Endometrial microvascular endothelial cells (primary cell): ENCODE results near the gene APOL3. TPM values are rescaled to one million over a fixed set of nuclear protein-coding genes. Genes with fewer than 3 reads are reported as not detected.
"Not testable (repeated sequence)": the region's sequence is repeated elsewhere in the genome, so short reads cannot be mapped to it uniquely, and the experiment has no call there.

ENCODE experiments used
- in situ Hi-C: cut with HindIII; loops from 2 replicates; pipeline ENCODE4 v1.10.0; 2017; ENCODE audit warnings: low sequenced_read_pairs, low pct_unique_long_range_greater_than_20kb; ENCODE audit errors: inconsistent ontology term
- total RNA-seq: library from RNA; depleted of rRNA; stranded (reverse); fragments of >200 nt; gene quantifications from one replicate; pipeline ENCODE4 v1.2.3, GENCODE V29; 2015; ENCODE audit errors: inconsistent ontology term

The APOL3 gene
- total RNA-seq, 1 donor from 2014 or later: 68.8 TPM

DNA sequence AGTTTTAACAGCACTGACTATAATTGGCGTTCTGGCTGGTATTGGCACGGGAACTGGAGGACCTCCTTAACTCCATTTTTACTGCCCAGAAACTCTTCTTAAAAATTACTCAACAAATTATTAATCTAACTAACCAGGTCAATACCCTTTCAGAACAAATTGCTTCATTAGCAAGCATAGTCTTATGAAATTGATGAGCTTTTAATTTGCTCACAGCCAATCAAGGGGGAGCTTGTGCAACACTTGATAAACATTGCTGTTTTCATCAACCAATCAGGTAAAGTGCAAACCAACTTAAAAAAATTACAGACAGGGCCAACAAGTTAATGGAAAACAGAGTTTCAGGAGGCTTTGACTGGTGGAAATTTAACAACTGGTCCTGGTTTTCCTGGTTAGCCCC is 4.6 kb upstream of the APOL3 start:
- in situ Hi-C loops: no loop called here

DNA sequence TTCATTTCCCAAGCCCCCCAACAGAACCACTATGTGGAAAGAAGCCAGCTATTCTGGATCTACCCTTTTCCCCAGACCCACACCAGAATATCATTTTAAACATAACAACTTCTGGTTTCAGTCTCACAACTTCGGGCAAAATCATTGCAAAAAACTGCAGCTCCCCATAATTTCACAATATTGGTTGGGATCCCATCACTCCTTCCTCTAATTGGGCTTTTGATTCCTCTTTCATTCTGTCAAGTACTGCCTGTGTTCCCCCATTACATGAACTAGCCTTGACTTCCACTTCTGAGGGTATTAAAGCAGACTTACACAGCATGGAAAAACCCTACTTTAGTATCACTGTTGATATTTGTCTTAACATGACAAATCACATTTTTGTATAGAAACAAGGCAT is 4.1 kb upstream of the APOL3 start:
- in situ Hi-C loops: no loop called here

DNA sequence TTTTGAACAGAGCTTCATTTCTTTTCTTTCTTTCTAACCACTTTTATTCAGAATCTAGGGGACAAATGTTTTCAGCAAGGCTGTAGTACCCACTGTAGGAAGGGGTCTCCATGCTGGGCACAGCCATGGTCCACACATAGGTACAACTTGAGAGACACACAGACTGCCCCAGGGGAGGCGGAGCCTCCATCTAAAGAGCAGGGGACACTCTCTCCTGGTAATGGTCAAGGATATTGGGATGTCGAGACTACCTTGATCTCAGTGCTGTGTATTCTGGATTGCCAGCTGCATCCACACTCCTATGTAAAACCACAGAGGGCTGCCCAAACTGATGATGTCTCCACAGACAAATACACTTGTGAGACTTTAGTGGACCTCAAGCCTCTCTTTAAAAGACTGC is 2.9 kb upstream of the APOL3 start:
- in situ Hi-C loops: no loop called here

DNA sequence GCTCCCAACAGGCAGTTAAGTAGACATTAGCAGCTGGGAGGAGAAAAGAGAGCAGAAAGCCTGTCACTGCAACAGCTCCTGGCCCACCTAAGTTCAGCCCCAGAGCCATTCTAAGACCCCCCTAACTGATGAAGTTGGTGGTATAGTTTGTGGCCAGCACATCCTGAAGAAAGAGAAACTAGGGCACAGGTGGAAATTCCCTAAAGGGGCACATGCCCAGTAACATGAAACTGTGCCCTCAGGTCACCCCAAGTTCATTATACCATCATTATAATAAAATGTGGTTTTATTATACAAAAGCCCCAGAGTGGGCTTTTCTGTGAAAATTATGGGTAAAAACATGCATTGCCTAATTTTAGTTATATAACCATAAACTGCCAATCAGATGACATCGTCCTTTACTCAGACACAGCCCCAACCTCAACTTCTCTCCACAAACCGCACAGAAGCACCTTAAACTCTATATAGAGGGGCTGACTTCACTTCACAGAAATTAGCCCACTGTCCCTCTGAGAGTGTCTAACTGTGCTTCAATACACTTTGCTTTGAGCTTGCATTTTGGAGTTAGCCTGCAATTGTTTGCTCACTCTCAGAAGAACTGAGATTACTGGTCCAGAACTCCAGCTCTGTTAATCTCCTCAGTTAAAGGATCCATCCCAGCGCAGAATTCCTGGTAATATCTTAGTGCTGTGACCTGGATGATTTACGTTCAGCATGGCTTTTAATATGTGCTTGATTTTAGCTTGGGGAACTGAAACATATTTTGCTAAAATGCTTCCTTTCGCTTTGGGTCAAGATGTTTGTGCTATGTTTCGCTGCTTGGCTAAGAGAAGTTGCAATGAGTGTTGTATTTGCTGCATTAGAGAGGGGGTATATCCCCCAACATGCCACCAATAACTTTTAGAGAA is 1.8 kb upstream of the APOL3 start:
- in situ Hi-C loops: no loop called here

DNA sequence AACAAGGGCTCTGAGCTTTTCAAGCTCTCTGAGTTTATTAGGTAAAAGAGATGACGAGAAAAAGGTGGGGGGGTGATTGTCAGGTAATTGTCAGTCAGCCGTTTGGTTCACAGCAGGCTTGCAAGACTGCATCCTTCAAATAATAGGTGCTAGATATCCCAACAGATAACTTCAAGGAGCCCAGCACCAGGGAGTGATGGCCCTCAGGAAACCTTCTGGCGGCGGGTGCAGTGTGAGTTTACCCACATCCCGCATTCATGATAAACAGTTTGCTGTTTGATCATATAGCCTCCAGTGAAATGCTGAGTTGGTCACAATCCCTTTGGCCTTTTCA is 1.2 kb upstream of the APOL3 start:
- in situ Hi-C loops: not testable (repeated sequence)

DNA sequence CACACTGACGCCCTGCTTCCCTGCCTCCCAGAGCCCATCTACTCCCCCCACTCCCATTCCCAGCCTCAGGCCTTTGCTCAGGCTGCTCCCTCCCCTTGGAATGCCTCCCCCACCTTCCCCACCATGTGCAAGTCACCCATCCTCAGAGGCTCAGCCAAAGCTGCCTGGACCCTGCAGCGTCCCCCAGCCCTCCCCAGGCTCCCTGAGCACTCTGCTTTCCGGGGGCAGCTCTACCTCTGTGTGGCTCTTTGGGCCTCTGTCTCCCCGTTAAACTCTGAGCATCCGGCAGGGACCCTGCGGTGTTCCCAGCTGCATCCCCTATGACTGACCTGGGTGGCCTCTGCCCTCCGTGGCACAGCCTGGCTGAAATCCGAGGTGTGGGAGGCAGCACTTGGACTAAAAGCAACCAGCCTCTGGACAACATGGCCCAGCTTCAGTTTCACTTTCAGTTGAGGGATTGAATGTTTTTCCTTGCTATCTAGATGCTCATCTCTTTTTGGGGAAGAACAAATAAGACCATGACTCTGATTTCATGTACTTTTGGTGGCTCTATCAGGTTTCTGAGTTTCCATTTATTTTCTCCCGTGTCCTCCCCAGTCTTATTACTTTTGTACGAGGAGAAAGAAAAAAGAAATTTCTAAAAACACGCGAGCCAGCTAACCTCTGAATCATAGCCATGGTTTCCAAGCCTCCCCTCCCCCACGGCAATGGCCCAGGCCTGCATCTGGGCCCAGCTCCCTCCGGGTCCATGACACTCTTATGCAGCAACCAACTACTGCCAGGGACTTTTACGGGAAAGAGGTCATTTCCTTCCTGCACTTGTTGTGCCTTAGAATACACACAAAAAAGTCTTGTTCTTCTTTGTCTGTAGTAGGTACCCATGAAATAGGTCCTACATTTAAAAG is 3.8 kb downstream of the APOL3 start:
- in situ Hi-C loops: no loop called here

DNA sequence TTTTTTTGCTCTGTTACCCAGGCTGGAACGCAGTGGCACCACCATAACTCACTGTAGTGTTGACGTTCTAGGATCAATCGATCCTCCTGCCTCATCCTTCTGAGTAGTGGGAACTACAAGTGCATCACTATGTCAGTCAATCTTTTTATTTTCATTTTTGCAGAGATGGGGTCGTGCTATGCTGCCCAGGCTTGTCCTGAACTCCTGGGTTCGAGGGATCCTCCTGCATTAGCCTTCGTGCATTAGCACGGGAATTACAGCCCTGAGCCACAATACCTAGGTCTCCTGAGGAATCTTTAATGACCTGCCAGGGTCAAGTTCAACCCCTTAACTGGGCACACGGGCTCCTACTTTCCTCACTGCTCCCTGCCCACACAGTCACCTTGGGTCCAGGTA is 4.4 kb downstream of the APOL3 start:
- in situ Hi-C loops: no loop called here

DNA sequence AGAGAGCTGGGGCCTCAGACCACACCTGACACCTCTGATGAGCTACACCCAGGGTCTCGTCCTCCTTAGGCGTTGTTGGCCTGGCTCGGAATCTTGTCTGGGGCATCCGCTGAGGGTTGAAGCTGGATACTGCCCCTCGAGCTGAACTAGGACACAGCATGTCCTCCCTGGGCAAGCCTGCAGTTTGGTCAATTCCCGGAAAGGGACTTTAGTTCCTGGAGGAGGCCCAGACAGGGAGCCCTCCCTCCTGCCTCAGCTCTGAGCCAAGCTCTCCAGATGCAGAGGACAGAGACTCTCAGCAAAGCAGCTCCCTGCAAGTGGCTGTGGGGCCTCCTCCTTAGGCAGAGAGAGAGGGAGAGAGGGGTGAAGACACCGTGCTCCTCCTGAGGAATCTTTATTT is 4.9 kb downstream of the APOL3 start:
- in situ Hi-C loops: no loop called here

DNA sequence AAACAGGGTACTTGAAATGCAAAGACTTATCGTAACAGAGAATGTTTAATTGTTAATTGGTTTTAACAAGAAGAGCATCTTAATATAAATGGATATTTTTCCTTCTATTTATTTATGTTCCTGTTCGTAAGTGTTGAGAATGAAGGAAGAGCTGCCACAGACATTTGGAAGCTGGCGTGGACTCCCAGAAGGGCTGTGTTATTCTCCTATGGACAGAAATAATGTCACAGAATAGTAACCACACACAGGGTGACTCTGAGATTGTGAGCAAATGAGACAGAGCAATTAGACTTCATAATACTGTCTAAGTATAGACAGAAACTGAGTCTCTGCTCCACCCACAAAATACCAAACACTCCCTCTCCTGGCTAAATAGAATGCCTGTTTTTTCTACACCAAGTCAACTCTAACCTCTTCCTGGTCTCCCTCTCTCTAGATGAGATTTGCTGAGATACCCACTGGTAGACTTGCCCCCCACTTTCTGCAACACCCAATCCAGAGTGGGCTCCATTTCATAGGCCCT is 6.1 kb downstream of the APOL3 start:
- in situ Hi-C loops: no loop called here

DNA sequence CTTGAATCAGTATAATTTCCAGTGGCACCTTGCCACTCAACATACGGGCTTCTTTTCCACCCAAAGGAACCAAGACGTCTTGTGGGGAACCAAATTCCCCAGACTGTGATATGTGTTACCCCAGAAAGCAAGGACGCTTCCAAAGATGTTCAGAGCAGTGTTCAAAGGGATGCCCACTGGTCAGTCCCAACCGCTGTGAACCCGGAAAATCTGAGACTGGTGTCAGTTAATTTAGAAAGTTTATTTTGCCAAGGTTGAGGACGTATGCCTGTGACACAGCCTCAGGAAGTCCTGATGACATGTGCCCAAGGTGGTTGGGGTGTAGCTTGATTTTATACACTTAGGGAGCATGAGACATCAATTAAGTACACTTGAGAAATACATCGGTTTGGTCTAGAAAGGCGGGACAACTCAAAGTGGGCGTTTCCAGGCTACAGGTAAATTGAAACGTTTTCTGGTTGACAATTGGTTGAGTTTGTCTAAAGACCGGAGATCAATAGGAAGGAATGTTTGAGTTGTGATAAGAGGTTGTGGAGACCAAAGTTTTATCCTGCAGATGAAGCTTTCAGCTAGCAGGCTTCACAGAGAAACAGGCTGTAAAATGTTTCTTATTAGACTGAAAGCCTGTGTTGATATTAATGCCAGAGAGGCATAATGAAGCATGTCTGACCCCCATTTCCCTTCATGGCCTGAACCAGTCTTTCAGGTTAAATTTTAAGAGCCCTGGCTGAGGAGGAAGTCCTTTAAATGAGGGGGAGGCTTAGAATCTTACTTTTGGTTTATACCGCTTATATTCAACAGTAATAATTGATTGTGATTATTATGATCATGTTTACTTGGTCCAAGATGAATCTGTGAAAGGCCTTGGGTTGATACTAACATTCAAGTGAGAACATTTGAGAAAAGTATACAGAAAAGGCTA is 6.8 kb downstream of the APOL3 start:
- in situ Hi-C loops: no loop called here

DNA sequence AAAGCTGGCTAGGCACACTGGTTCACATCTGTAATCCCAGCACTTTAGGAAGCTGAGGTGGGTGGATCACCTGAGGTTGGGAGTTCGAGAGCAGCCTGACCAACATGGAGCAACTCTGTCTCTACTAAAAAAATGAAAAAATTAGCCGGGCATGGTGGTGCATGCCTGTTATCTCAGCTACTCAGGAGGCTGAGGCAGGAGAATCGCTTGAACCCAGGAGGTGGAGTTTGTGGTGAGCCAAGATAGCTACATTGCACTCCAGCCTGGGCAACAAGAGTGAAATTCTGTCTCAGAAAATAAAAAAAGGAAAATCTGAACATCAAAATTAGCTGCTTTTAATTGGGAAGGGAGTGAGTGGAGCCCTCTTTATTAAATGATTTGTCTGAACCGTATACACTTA is 7.7 kb downstream of the APOL3 start:
- in situ Hi-C loops: not testable (repeated sequence)

DNA sequence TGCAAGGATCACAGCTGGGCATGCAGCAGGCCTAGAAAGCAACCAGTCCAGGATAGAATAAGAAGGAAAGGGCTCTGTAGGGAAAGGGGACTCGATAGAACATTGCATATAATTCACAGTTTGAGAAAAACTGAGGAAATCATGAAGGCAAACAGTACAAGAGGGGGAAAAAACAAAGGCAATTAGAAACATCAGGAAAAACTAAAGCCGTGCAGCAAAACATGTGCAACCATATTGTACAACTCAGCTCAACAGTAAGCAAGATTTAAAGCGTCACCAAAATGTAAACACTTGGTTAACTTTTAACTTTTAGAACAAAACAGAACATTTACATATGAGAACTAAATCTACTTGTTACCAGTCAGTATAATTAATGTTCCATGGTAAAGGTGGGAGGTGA is 8.5 kb downstream of the APOL3 start:
- in situ Hi-C loops: no loop called here

DNA sequence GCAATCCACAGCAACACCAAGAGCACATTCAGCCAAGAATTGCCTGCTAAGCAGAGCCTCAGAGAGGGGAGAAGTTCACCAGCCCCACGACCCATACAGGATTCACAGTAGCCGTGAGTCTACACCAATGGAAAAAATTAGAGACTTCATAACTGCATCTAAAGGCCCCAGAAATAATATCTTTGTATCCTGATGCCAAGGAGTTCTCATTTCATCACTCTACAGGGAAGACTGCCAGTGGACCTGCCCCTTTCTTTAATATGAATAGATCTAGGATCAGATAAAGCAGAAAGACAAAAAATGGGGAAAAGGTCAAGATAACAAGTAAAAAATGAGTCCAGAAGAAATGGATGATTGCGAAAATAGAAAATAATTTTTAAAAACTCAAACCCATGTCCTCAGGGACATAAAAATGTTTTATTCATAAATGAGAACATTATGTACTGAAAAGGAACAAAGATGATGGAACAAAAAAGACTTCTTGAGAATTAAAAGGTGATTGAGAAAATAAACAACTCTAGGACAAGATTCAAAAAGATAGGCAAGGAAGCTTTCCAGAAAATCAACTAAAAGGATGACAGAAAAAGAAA is 9.5 kb downstream of the APOL3 start:
- in situ Hi-C loops: no loop called here

DNA sequence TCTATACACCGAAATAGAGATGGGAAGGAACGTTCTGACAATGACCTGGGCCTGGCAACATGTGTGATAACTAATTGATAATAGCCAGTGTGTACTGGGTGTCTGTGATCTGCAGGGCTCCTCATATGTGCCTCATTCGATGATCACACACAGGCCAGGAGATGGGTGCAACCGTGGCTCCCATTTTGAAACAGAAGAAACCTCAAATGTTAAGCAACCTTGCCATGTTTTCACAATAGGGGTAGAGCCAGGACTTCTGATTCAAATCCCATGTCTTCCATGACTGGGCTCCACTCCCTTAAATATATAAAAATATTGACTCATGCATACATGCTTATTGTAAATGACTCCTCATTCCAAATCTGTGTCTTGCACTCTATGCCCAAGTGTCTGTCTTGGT is 11.1 kb downstream of the APOL3 start:
- in situ Hi-C loops: no loop called here

DNA sequence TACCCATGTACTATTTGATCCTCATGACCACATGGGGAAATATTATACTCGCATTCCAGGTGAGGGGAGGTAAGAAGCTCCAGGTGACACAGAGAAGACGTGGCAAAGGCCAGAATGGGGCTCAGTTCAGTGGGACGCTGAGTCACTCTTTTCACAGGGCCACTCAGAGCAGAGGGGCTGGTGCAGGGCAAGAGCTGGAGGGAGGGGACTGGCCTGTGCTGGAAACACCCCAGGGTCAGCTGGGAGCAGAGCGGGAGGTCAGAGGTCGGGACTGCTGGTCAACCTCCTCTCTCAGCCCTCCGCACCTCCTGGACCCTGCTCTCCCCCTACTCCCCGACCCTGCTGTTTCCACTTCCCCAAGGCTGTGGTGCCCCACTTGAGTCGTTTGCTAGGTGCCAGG is 12.1 kb downstream of the APOL3 start:
- in situ Hi-C loops: no loop called here

DNA sequence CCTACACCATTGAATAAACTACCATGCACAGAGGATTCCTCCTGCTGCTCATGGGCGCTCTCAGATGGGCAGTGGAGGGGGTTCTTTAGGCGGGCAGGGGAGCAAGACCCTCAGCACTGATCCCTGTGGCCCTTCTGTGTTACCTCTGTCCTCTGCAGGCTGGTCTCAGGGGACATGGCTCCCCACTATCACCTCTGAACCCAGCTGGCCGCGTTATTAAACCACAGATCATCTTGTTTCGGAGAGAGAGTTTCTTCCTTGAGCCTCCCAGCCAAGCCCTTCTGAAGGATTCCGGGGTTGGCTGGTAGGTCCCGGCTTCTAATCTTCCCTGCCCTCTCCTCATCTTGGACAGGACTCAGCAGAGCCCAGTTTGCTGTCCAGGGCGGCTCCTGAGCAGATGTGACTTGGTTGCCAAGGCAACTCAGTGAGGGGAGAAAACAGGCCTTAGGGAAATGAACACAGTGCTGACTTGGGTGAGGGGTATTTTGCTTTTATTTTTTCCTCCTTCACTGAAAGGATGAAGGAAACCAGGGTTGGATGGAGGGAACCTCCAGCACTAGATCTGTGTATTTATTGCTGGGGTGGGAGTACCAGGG is 13.3 kb downstream of the APOL3 start:
- in situ Hi-C loops: no loop called here

DNA sequence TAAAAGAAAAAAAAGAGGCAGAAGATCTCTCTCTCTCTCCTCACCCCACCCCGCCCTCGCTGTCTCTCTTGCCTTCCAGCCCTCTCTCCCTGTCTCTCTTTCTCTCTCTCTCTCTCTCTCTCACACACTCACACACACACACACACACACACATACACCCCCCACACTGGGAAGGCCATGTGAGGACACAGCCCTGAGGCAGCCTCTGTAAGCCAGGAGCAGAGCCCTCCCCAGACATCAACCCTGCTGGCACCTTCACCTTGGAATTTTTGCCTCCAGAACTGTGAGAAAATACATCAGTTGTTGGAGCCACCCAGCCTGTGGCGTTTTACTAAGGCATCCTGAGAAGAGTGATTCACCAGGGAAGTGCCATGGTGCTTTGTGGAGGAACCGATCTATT is 14.7 kb downstream of the APOL3 start:
- in situ Hi-C loops: no loop called here

DNA sequence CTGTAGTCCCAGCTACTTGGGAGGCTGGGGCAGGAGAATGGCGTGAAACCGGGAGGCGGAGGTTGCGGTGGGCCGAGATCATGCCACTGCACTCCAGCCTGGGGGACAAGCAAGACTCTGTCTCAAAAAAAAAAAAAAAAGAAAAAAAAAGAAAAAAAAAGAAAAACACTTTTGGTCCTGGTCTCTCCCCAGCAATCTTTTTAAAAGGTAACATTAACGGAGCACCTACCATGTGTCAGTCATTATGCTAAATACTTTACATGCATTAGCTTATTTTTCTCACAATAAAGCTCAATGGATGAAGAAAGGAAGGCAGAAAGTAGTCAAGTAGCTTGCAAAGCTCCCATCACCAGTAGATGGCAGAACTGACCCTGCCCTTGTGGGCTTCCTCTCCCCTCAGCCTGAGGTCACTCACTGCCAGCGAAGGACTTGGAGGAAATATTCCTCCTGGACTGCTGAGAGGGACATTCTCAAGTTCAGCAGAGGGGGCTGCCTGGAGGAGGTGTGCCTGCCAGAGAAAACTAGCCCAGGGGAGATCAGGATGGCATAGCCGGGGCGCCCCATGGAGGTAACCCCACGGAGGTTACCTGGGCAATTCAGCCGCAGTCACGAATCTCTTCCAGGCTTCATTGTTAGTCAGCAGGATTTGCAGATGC is 15.5 kb downstream of the APOL3 start:
- in situ Hi-C loops: no loop called here
